CD4-positive, alpha-beta memory T cell (primary cell): ENCODE results near the gene STK24. TPM values are rescaled to one million over a fixed set of nuclear protein-coding genes. Genes with fewer than 3 reads are reported as not detected.
A peak's percentile ranks its signal among the peaks of the same experiment; 100 is the strongest.
"Not testable (repeated sequence)": the region's sequence is repeated elsewhere in the genome, so short reads cannot be mapped to it uniquely, and the experiment has no call there.

Experiments
- CTCF ChIA-PET: fragments of 350-600 bp; sonication (Branson Sonifier 250); formaldehyde crosslinking; loops from one replicate; lab custom pipeline; 2021; ENCODE audit warnings: inconsistent platforms; ENCODE audit not compliant: partially characterized antibody; lab: Charles Lee
- POLR2A ChIA-PET: fragments of 350-600 bp; sonication (Branson Sonifier 250); formaldehyde crosslinking; loops from one replicate; lab custom pipeline; 2021; ENCODE audit not compliant: partially characterized antibody; lab: Charles Lee
- DNase-seq, 5 donors: peaks; one replicate each; pipeline versions ENCODE4 v3.0.0 to v3.0.0-alpha.2; 2020 to 2022; ENCODE audit warnings: mixed read lengths in 1 of 5
- H3K27ac ChIP-seq: one replicate; pipeline ENCODE4 v1.7.0; 2013; ENCODE audit warnings: low read depth, low read length
- H3K27me3 ChIP-seq: 2 replicates; pipeline ENCODE4 v1.7.0; 2013; ENCODE audit warnings: mild to moderate bottlenecking, low read length, moderate library complexity; ENCODE audit not compliant: insufficient read depth
- H3K36me3 ChIP-seq: 2 replicates; pipeline ENCODE4 v1.7.0; 2013; ENCODE audit warnings: mild to moderate bottlenecking, low read length, moderate library complexity; ENCODE audit not compliant: insufficient read depth
- H3K4me1 ChIP-seq: 2 replicates; pipeline ENCODE4 v1.7.0; 2013; ENCODE audit warnings: mild to moderate bottlenecking, low read length, moderate library complexity; ENCODE audit not compliant: insufficient read depth
- H3K4me3 ChIP-seq, 2 donors: one replicate each; pipeline ENCODE4 v1.7.0; 2013; ENCODE audit warnings: low read length in 2 of 2, mild to moderate bottlenecking in 1 of 2
- H3K9me3 ChIP-seq, 2 donors: one replicate each; pipeline ENCODE4 v1.7.0; 2013; ENCODE audit warnings: low read length in 2 of 2, control low read depth in 1 of 2; ENCODE audit not compliant: control insufficient read depth in 1 of 2
- H3K27ac Mint-ChIP-seq, 7 donors: one replicate each; pipeline ENCODE4 v1.8.0; 2020 to 2021; ENCODE audit warnings: mixed read lengths in 7 of 7, mild to moderate bottlenecking in 6 of 7, inconsistent platforms in 3 of 7, moderate library complexity in 3 of 7
- H3K27me3 Mint-ChIP-seq, 2 donors: one replicate each; pipeline ENCODE4 v1.8.0; 2020 to 2021; ENCODE audit warnings: mixed read lengths in 2 of 2
- H3K36me3 Mint-ChIP-seq, 2 donors: one replicate each; pipeline ENCODE4 v1.8.0; 2020 to 2021; ENCODE audit warnings: mixed read lengths in 2 of 2, inconsistent platforms in 1 of 2, mild to moderate bottlenecking in 1 of 2
- H3K4me1 Mint-ChIP-seq, 4 donors: one replicate each; pipeline ENCODE4 v1.8.0; 2020 to 2021; ENCODE audit warnings: mixed read lengths in 4 of 4, mild to moderate bottlenecking in 1 of 4
- H3K4me3 Mint-ChIP-seq, 8 donors: one replicate each; pipeline ENCODE4 v1.8.0; 2020 to 2021; ENCODE audit warnings: mixed read lengths in 8 of 8, mild to moderate bottlenecking in 7 of 8, moderate library complexity in 6 of 8, inconsistent platforms in 3 of 8
- H3K9me3 Mint-ChIP-seq, 8 donors: one replicate each; pipeline ENCODE4 v1.8.0; 2020 to 2021; ENCODE audit warnings: mixed read lengths in 8 of 8, mild to moderate bottlenecking in 5 of 8, inconsistent platforms in 3 of 8, moderate library complexity in 1 of 8
- intact Hi-C: fragments of 100-400 bp; cut with micrococcal nuclease; formaldehyde crosslinking; loops from one replicate; pipeline ENCODE4 v1.15.1; 2023
- polyA plus RNA-seq, 2 donors: library from polyadenylated mRNA; unstranded; fragments of 300-500 nt; fragmentation: Illumina TruSeq; gene quantifications; one replicate each; pipeline ENCODE4 v1.2.3, GENCODE V29; 2021
- total RNA-seq, 2 experiments: library from RNA; stranded (reverse); gene quantifications; one replicate each; pipeline ENCODE4 v1.2.3, GENCODE V29; 2021

The STK24 gene
- total and polyA plus RNA-seq, 4 experiments from 2014 or later: 24.2 to 147 (median 118) TPM

GRCh38 chr13:98590471-98590870, 13.6 kb upstream of the STK24 start:
- H3K27ac Mint-ChIP-seq, H3K36me3 Mint-ChIP-seq, H3K27me3 ChIP-seq, H3K4me1 ChIP-seq, H3K36me3 ChIP-seq, H3K9me3 Mint-ChIP-seq, H3K4me1 Mint-ChIP-seq, H3K4me3 Mint-ChIP-seq, H3K9me3 ChIP-seq, H3K4me3 ChIP-seq, intact Hi-C loops, CTCF ChIA-PET, POLR2A ChIA-PET, H3K27me3 Mint-ChIP-seq, DNase-seq, H3K27ac ChIP-seq: not testable (repeated sequence)

GRCh38 chr13:98589516-98589915, 12.6 kb upstream of the STK24 start:
- H3K4me3 ChIP-seq, H3K9me3 Mint-ChIP-seq, DNase-seq, H3K27ac Mint-ChIP-seq, POLR2A ChIA-PET, H3K27me3 Mint-ChIP-seq, intact Hi-C loops, H3K4me1 ChIP-seq, H3K36me3 Mint-ChIP-seq, H3K4me1 Mint-ChIP-seq, H3K4me3 Mint-ChIP-seq, H3K27me3 ChIP-seq, H3K9me3 ChIP-seq, H3K27ac ChIP-seq, H3K36me3 ChIP-seq: not testable (repeated sequence)
- CTCF ChIA-PET: interaction anchor here (0.9 kb wide), 1 partner anchor 144 kb away, joined by 4 read pairs; no protein-coding TSS in a partner anchor

GRCh38 chr13:98586400-98587345, 9.8 kb upstream of the STK24 start:
- Histone ChIP-seq H3K36me3 (no peaks in the 10 kb centered on the region), H3K9me3 (no peaks in the 10 kb centered on the region), H3K4me3 (no peak overlapping the region), H3K27ac (no peak overlapping the region), H3K27me3 (no peaks in the 10 kb centered on the region), H3K4me1 (no peaks in the 10 kb centered on the region)
- H3K27ac Mint-ChIP-seq: peak overlapping the region in 1 of 7 donors; percentile 42
- H3K9me3 Mint-ChIP-seq: peaks cover 0 to 4% (median 0%) of the 10 kb centered on the region in 8 donors
- H3K4me3 Mint-ChIP-seq: no peak overlapping the region
- H3K36me3 Mint-ChIP-seq: no peaks in the 10 kb centered on the region
- DNase-seq: no peak
- no peaks in the 10 kb centered on the region for H3K4me1 Mint-ChIP-seq
- intact Hi-C loops: no loop called here
- H3K27me3 Mint-ChIP-seq: no peaks in the 10 kb centered on the region
- ChIA-PET POLR2A (interaction anchor here (1.1 kb wide), 1 partner anchor 9 kb away, joined by 3 read pairs; the partner anchor contains the start of gene STK24), CTCF (interaction anchor here (0.8 to 3.2 kb wide), 3 partner anchors 15 to 142 kb away, joined by 3 to 9 read pairs (median 5); no protein-coding TSS in a partner anchor)

- no peak overlapping the region for H3K4me3 Mint-ChIP-seq
- intact Hi-C loops: no loop called here
- H3K36me3 ChIP-seq: no peaks in the 10 kb centered on the region
- H3K9me3 ChIP-seq: no peaks in the 10 kb centered on the region
- no peak overlapping the region for H3K4me3 ChIP-seq
- CTCF ChIA-PET: interaction anchor here (3.2 kb wide), 1 partner anchor 141 kb away, joined by 9 read pairs; no protein-coding TSS in a partner anchor
- H3K36me3 Mint-ChIP-seq: no peaks in the 10 kb centered on the region
- H3K9me3 Mint-ChIP-seq: peaks cover 0 to 4% (median 0%) of the 10 kb centered on the region in 8 donors
- no peaks in the 10 kb centered on the region for H3K4me1 ChIP-seq
- no peaks in the 10 kb centered on the region for H3K27me3 Mint-ChIP-seq
- no peaks in the 10 kb centered on the region for H3K4me1 Mint-ChIP-seq
- DNase-seq: no peak
- H3K27ac ChIP-seq: no peak overlapping the region
- peak overlapping the region in 1 of 7 donors; percentile 42 for H3K27ac Mint-ChIP-seq
- POLR2A ChIA-PET: interaction anchor here (1.2 kb wide), 1 partner anchor 9 kb away, joined by 3 read pairs; the partner anchor contains the start of gene STK24
- no peaks in the 10 kb centered on the region for H3K27me3 ChIP-seq
These were observed 9.0 kb upstream of the STK24 start for GRCh38 chr13:98585946-98586345.

- H3K4me3 ChIP-seq: no peak overlapping the region
- Mint-ChIP-seq H3K27ac (no peak overlapping the region), H3K27me3 (no peaks in the 10 kb centered on the region), H3K4me3 (no peak overlapping the region), H3K9me3 (peaks cover 0 to 4% (median 0%) of the 10 kb centered on the region in 8 donors), H3K36me3 (no peaks in the 10 kb centered on the region), H3K4me1 (no peaks in the 10 kb centered on the region)
- H3K36me3 ChIP-seq: no peaks in the 10 kb centered on the region
- no peak overlapping the region for H3K27ac ChIP-seq
- H3K9me3 ChIP-seq: no peaks in the 10 kb centered on the region
- ChIA-PET POLR2A (interaction anchor here (1.2 kb wide), 1 partner anchor 9 kb away, joined by 3 read pairs; the partner anchor contains the start of gene STK24), CTCF (interaction anchor here (3.2 kb wide), 1 partner anchor 140 kb away, joined by 9 read pairs; no protein-coding TSS in a partner anchor)
- no peaks in the 10 kb centered on the region for H3K4me1 ChIP-seq
- H3K27me3 ChIP-seq: no peaks in the 10 kb centered on the region
- DNase-seq: no peak
- intact Hi-C loops: no loop called here
These were observed 8.5 kb upstream of the STK24 start for GRCh38 chr13:98585398-98585754.

- H3K4me3 Mint-ChIP-seq: no peak overlapping the region
- H3K9me3 Mint-ChIP-seq: peaks cover 0 to 2% (median 0%) of the 10 kb centered on the region in 8 donors
- intact Hi-C loops: no loop called here
- peak overlapping the region in 2 of 7 donors; percentile 32 to 69 for H3K27ac Mint-ChIP-seq
- Histone ChIP-seq H3K4me1 (no peaks in the 10 kb centered on the region), H3K9me3 (no peaks in the 10 kb centered on the region), H3K4me3 (no peak overlapping the region), H3K27ac (no peak overlapping the region), H3K27me3 (no peaks in the 10 kb centered on the region), H3K36me3 (no peaks in the 10 kb centered on the region)
- no peak for DNase-seq
- no peaks in the 10 kb centered on the region for H3K4me1 Mint-ChIP-seq
- no peaks in the 10 kb centered on the region for H3K36me3 Mint-ChIP-seq
- no peaks in the 10 kb centered on the region for H3K27me3 Mint-ChIP-seq
- CTCF ChIA-PET: no interaction called here
- POLR2A ChIA-PET: interaction anchor here (1.2 kb wide), 1 partner anchor 8 kb away, joined by 3 read pairs; the partner anchor contains the start of gene STK24
These were observed 7.9 kb upstream of the STK24 start for GRCh38 chr13:98584668-98585397.

GRCh38 chr13:98582947-98583346, 6.0 kb upstream of the STK24 start:
- H3K4me3 Mint-ChIP-seq: no peak overlapping the region
- H3K36me3 Mint-ChIP-seq: no peaks in the 10 kb centered on the region
- Histone ChIP-seq H3K9me3 (no peaks in the 10 kb centered on the region), H3K27ac (no peak overlapping the region), H3K4me3 (no peak overlapping the region), H3K36me3 (no peaks in the 10 kb centered on the region), H3K4me1 (no peaks in the 10 kb centered on the region), H3K27me3 (no peaks in the 10 kb centered on the region)
- H3K27ac Mint-ChIP-seq: peak overlapping the region in 2 of 7 donors; percentile 54 to 65
- ChIA-PET CTCF (interaction anchor here (0.8 to 1.5 kb wide), 4 partner anchors 42 to 114 kb away, joined by 3 to 5 read pairs (median 3); no protein-coding TSS in a partner anchor), POLR2A (no interaction called here)
- H3K27me3 Mint-ChIP-seq: no peaks in the 10 kb centered on the region
- H3K9me3 Mint-ChIP-seq: no peaks in the 10 kb centered on the region
- no peak for DNase-seq
- intact Hi-C loops: no loop called here
- H3K4me1 Mint-ChIP-seq: peaks cover 0 to 3% (median 0%) of the 10 kb centered on the region in 4 donors
